Chondrocyte (in vitro differentiated cells): ENCODE data around the gene HECTD2. TPM values are rescaled to one million over a fixed set of nuclear protein-coding genes. Genes with fewer than 3 reads are reported as not detected.
"Not testable (repeated sequence)": the region's sequence is repeated elsewhere in the genome, so short reads cannot be mapped to it uniquely, and the experiment has no call there.

Experiments used
- DNase-seq: peaks from one replicate; pipeline ENCODE4 v3.0.0; 2021; ENCODE audit warnings: mixed read lengths, low spot score
- H3K27ac Mint-ChIP-seq: one replicate; pipeline ENCODE4 v1.8.0; 2021; ENCODE audit warnings: mild to moderate bottlenecking, moderate library complexity, mixed read lengths; ENCODE audit not compliant: unreplicated experiment
- H3K27me3 Mint-ChIP-seq: 2 replicates; pipeline ENCODE4 v1.8.0; 2021; ENCODE audit warnings: low read depth, mixed read lengths
- H3K36me3 Mint-ChIP-seq: 2 replicates; pipeline ENCODE4 v1.8.0; 2021; ENCODE audit warnings: low read depth, mixed read lengths
- H3K4me1 Mint-ChIP-seq: 2 replicates; pipeline ENCODE4 v1.8.0; 2021; ENCODE audit warnings: low read depth, mild to moderate bottlenecking, mixed read lengths
- H3K4me3 Mint-ChIP-seq: one replicate; pipeline ENCODE4 v1.8.0; 2021; ENCODE audit warnings: mild to moderate bottlenecking, moderate library complexity, mixed read lengths; ENCODE audit not compliant: unreplicated experiment
- H3K9me3 Mint-ChIP-seq: 2 replicates; pipeline ENCODE4 v1.8.0; 2021; ENCODE audit warnings: low read depth, mixed read lengths
- CTCF ChIP-seq: fragments of 200-600 bp; sonication (generic); IDR thresholded peaks from 2 replicates; pipeline ENCODE4 v1.5.0; 2021; ENCODE audit warnings: antibody characterized with exemption, mild to moderate bottlenecking, moderate library complexity
- total RNA-seq: library from RNA; stranded (reverse); gene quantifications from 3 replicates; pipeline ENCODE4 v1.2.1, GENCODE V29; 2021

HECTD2 gene
- total RNA-seq, 1 donor from 2014 or later, result 51.8 TPM

GRCh38 chr10:91367558-91367957, 42.6 kb upstream of the HECTD2 start:
- no peak for DNase-seq
- Mint-ChIP-seq H3K9me3 (peaks cover 10% of the 10 kb centered on the region), H3K4me3 (no peak overlapping the region), H3K36me3 (peaks cover 1% of the 10 kb centered on the region), H3K27me3 (no peaks in the 10 kb centered on the region), H3K4me1 (peaks cover 16% of the 10 kb centered on the region), H3K27ac (no peak overlapping the region)
- TF ChIP-seq CTCF, result no peak

- not testable (repeated sequence) for H3K27ac Mint-ChIP-seq, H3K27me3 Mint-ChIP-seq, DNase-seq, H3K4me3 Mint-ChIP-seq
- Mint-ChIP-seq H3K9me3 (peaks cover 13% of the 10 kb centered on the region), H3K4me1 (peaks cover 16% of the 10 kb centered on the region), H3K36me3 (peaks cover 11% of the 10 kb centered on the region)
- peak; percentile 77 for TF ChIP-seq CTCF
Measured at GRCh38 chr10:91369978-91370589, 40.1 kb upstream of the HECTD2 start.

GRCh38 chr10:91374052-91374451, 36.1 kb upstream of the HECTD2 start:
- H3K36me3 Mint-ChIP-seq, result peaks cover 13% of the 10 kb centered on the region
- no peaks in the 10 kb centered on the region for H3K4me1 Mint-ChIP-seq
- no peak for TF ChIP-seq CTCF
- H3K4me3 Mint-ChIP-seq, result no peak overlapping the region
- no peaks in the 10 kb centered on the region for H3K27me3 Mint-ChIP-seq
- no peak overlapping the region for H3K27ac Mint-ChIP-seq
- no peak for DNase-seq
- peaks cover 25% of the 10 kb centered on the region for H3K9me3 Mint-ChIP-seq

GRCh38 chr10:91378061-91378460, 32.1 kb upstream of the HECTD2 start:
- Mint-ChIP-seq H3K27ac (no peak overlapping the region), H3K4me1 (peaks cover 14% of the 10 kb centered on the region)

GRCh38 chr10:91380873-91381256, 29.3 kb upstream of the HECTD2 start:
- no peak for TF ChIP-seq CTCF
- H3K9me3 Mint-ChIP-seq, result peaks cover 10% of the 10 kb centered on the region
- no peak overlapping the region for H3K27ac Mint-ChIP-seq
- no peaks in the 10 kb centered on the region for H3K27me3 Mint-ChIP-seq
- no peak overlapping the region for H3K4me3 Mint-ChIP-seq
- H3K36me3 Mint-ChIP-seq, result peaks cover 1% of the 10 kb centered on the region
- DNase-seq, result no peak
- peaks cover 14% of the 10 kb centered on the region for H3K4me1 Mint-ChIP-seq

More at GRCh38 chr10:91378061-91378460, 32.1 kb upstream of the HECTD2 start:
- Mint-ChIP-seq H3K27me3 (no peaks in the 10 kb centered on the region), H3K4me3 (no peak overlapping the region), H3K36me3 (peaks cover 13% of the 10 kb centered on the region), H3K9me3 (peaks cover 25% of the 10 kb centered on the region)
- TF ChIP-seq CTCF, result no peak
- DNase-seq, result no peak
